CD4-positive, alpha-beta memory T cell (primary cell): Measurements from ENCODE around the gene TBC1D16. TPM values are rescaled to one million over a fixed set of nuclear protein-coding genes. Genes with fewer than 3 reads are reported as not detected.

ENCODE experiments used
- CTCF ChIA-PET: fragments of 350-600 bp; sonication (Branson Sonifier 250); formaldehyde crosslinking; loops from one replicate; lab custom pipeline; 2021; ENCODE audit warnings: inconsistent platforms; ENCODE audit not compliant: partially characterized antibody; lab: Charles Lee
- POLR2A ChIA-PET: fragments of 350-600 bp; sonication (Branson Sonifier 250); formaldehyde crosslinking; loops from one replicate; lab custom pipeline; 2021; ENCODE audit not compliant: partially characterized antibody; lab: Charles Lee
- DNase-seq, 5 donors: peaks; one replicate each; pipeline versions ENCODE4 v3.0.0 to v3.0.0-alpha.2; 2020 to 2022; ENCODE audit warnings: mixed read lengths in 1 of 5
- H3K27ac ChIP-seq: one replicate; pipeline ENCODE4 v1.7.0; 2013; ENCODE audit warnings: low read depth, low read length
- H3K27me3 ChIP-seq: 2 replicates; pipeline ENCODE4 v1.7.0; 2013; ENCODE audit warnings: mild to moderate bottlenecking, low read length, moderate library complexity; ENCODE audit not compliant: insufficient read depth
- H3K36me3 ChIP-seq: 2 replicates; pipeline ENCODE4 v1.7.0; 2013; ENCODE audit warnings: mild to moderate bottlenecking, low read length, moderate library complexity; ENCODE audit not compliant: insufficient read depth
- H3K4me1 ChIP-seq: 2 replicates; pipeline ENCODE4 v1.7.0; 2013; ENCODE audit warnings: mild to moderate bottlenecking, low read length, moderate library complexity; ENCODE audit not compliant: insufficient read depth
- H3K4me3 ChIP-seq, 2 donors: one replicate each; pipeline ENCODE4 v1.7.0; 2013; ENCODE audit warnings: low read length in 2 of 2, mild to moderate bottlenecking in 1 of 2
- H3K9me3 ChIP-seq, 2 donors: one replicate each; pipeline ENCODE4 v1.7.0; 2013; ENCODE audit warnings: low read length in 2 of 2, control low read depth in 1 of 2; ENCODE audit not compliant: control insufficient read depth in 1 of 2
- H3K27ac Mint-ChIP-seq, 7 donors: one replicate each; pipeline ENCODE4 v1.8.0; 2020 to 2021; ENCODE audit warnings: mixed read lengths in 7 of 7, mild to moderate bottlenecking in 6 of 7, inconsistent platforms in 3 of 7, moderate library complexity in 3 of 7
- H3K27me3 Mint-ChIP-seq, 2 donors: one replicate each; pipeline ENCODE4 v1.8.0; 2020 to 2021; ENCODE audit warnings: mixed read lengths in 2 of 2
- H3K36me3 Mint-ChIP-seq, 2 donors: one replicate each; pipeline ENCODE4 v1.8.0; 2020 to 2021; ENCODE audit warnings: mixed read lengths in 2 of 2, inconsistent platforms in 1 of 2, mild to moderate bottlenecking in 1 of 2
- H3K4me1 Mint-ChIP-seq, 4 donors: one replicate each; pipeline ENCODE4 v1.8.0; 2020 to 2021; ENCODE audit warnings: mixed read lengths in 4 of 4, mild to moderate bottlenecking in 1 of 4
- H3K4me3 Mint-ChIP-seq, 8 donors: one replicate each; pipeline ENCODE4 v1.8.0; 2020 to 2021; ENCODE audit warnings: mixed read lengths in 8 of 8, mild to moderate bottlenecking in 7 of 8, moderate library complexity in 6 of 8, inconsistent platforms in 3 of 8
- H3K9me3 Mint-ChIP-seq, 8 donors: one replicate each; pipeline ENCODE4 v1.8.0; 2020 to 2021; ENCODE audit warnings: mixed read lengths in 8 of 8, mild to moderate bottlenecking in 5 of 8, inconsistent platforms in 3 of 8, moderate library complexity in 1 of 8
- intact Hi-C: fragments of 100-400 bp; cut with micrococcal nuclease; formaldehyde crosslinking; loops from one replicate; pipeline ENCODE4 v1.15.1; 2023
- polyA plus RNA-seq, 2 donors: library from polyadenylated mRNA; unstranded; fragments of 300-500 nt; fragmentation: Illumina TruSeq; gene quantifications; one replicate each; pipeline ENCODE4 v1.2.3, GENCODE V29; 2021
- total RNA-seq, 2 experiments: library from RNA; stranded (reverse); gene quantifications; one replicate each; pipeline ENCODE4 v1.2.3, GENCODE V29; 2021

TBC1D16 gene
- total and polyA plus RNA-seq, 4 experiments from 2014 or later = 1.2 to 1.8 (median 1.3) TPM; not detected in 1

- Mint-ChIP-seq H3K4me3 (no peak overlapping the region), H3K9me3 (no peaks in the 10 kb centered on the region), H3K27me3 (no peaks in the 10 kb centered on the region), H3K27ac (peak overlapping the region in 1 of 7 donors; percentile 35), H3K36me3 (no peaks in the 10 kb centered on the region), H3K4me1 (peaks cover 3 to 24% (median 13%) of the 10 kb centered on the region in 4 donors)
- Histone ChIP-seq H3K27ac (no peak overlapping the region), H3K9me3 (no peaks in the 10 kb centered on the region), H3K4me1 (peaks cover 11% of the 10 kb centered on the region), H3K4me3 (no peak overlapping the region), H3K27me3 (no peaks in the 10 kb centered on the region), H3K36me3 (no peaks in the 10 kb centered on the region)
- DNase-seq = no peak
- CTCF ChIA-PET = interaction anchor here (0.6 to 1.7 kb wide), 2 partner anchors 154 to 244 kb away, joined by 3 to 6 read pairs; no protein-coding TSS in a partner anchor
- intact Hi-C loops = no loop called here
- POLR2A ChIA-PET = no interaction called here
Measured at GRCh38 chr17:79987187-79987934, 48.3 kb downstream of the TBC1D16 start.

DNA sequence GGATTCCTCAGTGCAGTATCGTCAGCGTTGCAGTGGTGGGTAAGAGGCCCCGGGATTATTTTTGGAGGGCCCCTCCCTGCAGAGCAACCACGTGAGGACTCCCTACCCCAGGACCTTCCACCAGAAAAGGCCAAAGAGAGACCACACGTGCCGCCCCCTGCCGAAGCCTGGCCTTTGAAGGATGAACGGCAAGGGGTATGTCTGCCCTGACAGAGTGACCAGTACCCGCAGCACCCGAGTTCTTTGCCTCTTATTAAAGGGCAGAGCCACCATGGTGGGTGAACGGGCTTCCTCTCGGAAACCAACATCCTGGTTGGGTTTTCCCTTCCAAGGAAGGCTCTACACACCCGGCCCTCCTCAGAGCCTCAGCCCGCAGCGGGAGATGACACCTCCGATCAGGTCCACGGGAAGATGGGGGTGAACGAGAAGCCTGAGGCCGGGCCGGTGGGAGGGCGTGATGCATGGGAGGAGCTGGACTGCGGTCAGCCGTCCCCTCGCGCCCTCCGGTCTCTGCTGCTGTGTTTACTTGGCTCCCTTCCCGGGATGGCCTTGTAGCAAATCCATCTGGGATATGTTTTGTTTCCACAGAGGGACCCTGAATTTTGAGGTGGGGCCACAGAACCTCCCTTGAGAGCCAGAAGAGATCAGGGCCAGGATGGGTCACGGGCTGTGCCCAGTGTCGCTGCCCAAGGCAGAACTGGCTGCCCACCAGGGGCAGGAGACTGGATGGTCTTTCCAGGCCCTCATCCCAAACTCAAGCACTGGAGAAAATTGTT is 49.1 kb downstream of the TBC1D16 start:
- no peaks in the 10 kb centered on the region for H3K36me3 ChIP-seq
- H3K27ac ChIP-seq = no peak overlapping the region
- H3K4me3 ChIP-seq = no peak overlapping the region
- H3K27ac Mint-ChIP-seq = no peak overlapping the region
- ChIA-PET CTCF (interaction anchor here (0.6 to 1.7 kb wide), 3 partner anchors 22 to 243 kb away, joined by 3 to 6 read pairs (median 3); no protein-coding TSS in a partner anchor), POLR2A (no interaction called here)
- peaks cover 0 to 19% (median 9%) of the 10 kb centered on the region in 4 donors for H3K4me1 Mint-ChIP-seq
- H3K9me3 Mint-ChIP-seq = no peaks in the 10 kb centered on the region
- H3K27me3 Mint-ChIP-seq = no peaks in the 10 kb centered on the region
- peaks cover 5% of the 10 kb centered on the region for H3K4me1 ChIP-seq
- H3K9me3 ChIP-seq = no peaks in the 10 kb centered on the region
- H3K4me3 Mint-ChIP-seq = no peak overlapping the region
- peak in 1 of 5 donors; percentile 24 for DNase-seq
- intact Hi-C loops = no loop called here
- no peaks in the 10 kb centered on the region for H3K36me3 Mint-ChIP-seq
- no peaks in the 10 kb centered on the region for H3K27me3 ChIP-seq

DNA sequence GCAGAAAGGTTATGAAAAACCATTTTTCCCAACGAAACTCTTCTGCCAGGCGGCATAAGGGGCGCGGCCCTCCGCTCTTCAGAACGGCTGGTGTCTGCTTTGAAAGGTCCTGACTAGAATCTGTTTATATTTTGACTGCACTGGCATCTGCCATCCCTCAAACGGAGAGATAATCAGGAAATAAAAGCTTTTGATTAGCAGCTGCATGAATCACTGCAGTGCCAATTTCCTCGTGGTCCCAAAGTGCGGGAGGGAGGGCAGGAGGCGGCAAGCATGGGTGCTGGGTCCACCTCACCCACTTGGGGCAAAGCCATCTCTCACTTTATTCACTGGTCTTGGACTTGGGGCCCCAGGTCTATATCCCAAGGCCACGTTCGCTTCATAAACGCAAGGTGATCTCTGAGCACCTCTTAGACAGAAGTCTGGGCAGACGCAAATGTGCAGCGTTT is 49.7 kb downstream of the TBC1D16 start:
- no peaks in the 10 kb centered on the region for H3K36me3 Mint-ChIP-seq
- H3K9me3 ChIP-seq = no peaks in the 10 kb centered on the region
- peaks cover under 1% of the 10 kb centered on the region for H3K4me1 ChIP-seq
- intact Hi-C loops = no loop called here
- POLR2A ChIA-PET = no interaction called here
- peaks cover 0 to 13% (median 8%) of the 10 kb centered on the region in 4 donors for H3K4me1 Mint-ChIP-seq
- CTCF ChIA-PET = interaction anchor here (1.1 kb wide), 1 partner anchor 22 kb away, joined by 3 read pairs; no protein-coding TSS in a partner anchor
- no peaks in the 10 kb centered on the region for H3K27me3 ChIP-seq
- H3K4me3 Mint-ChIP-seq = no peak overlapping the region
- H3K27ac ChIP-seq = no peak overlapping the region
- no peaks in the 10 kb centered on the region for H3K36me3 ChIP-seq
- no peaks in the 10 kb centered on the region for H3K9me3 Mint-ChIP-seq
- H3K4me3 ChIP-seq = no peak overlapping the region
- peak in 1 of 5 donors; percentile 16 for DNase-seq
- peaks cover 0 to 3% of the 10 kb centered on the region in 2 donors for H3K27me3 Mint-ChIP-seq
- no peak overlapping the region for H3K27ac Mint-ChIP-seq

GRCh38 chr17:79985361-79985942 is 50.2 kb downstream of the TBC1D16 start:
- Histone ChIP-seq H3K27me3 (no peaks in the 10 kb centered on the region), H3K36me3 (no peaks in the 10 kb centered on the region), H3K27ac (no peak overlapping the region), H3K4me3 (no peak overlapping the region), H3K9me3 (no peaks in the 10 kb centered on the region), H3K4me1 (no peaks in the 10 kb centered on the region)
- H3K36me3 Mint-ChIP-seq = no peaks in the 10 kb centered on the region
- ChIA-PET POLR2A (no interaction called here), CTCF (interaction anchor here (1.1 kb wide), 1 partner anchor 23 kb away, joined by 3 read pairs; no protein-coding TSS in a partner anchor)
- intact Hi-C loops = no loop called here
- H3K27ac Mint-ChIP-seq = no peak overlapping the region
- peaks cover 0 to 3% of the 10 kb centered on the region in 2 donors for H3K27me3 Mint-ChIP-seq
- no peak overlapping the region for H3K4me3 Mint-ChIP-seq
- no peaks in the 10 kb centered on the region for H3K9me3 Mint-ChIP-seq
- peaks cover 0 to 8% (median 6%) of the 10 kb centered on the region in 4 donors for H3K4me1 Mint-ChIP-seq
- peak in 1 of 5 donors; percentile 9 for DNase-seq

GRCh38 chr17:79984877-79985276 is 50.8 kb downstream of the TBC1D16 start:
- Mint-ChIP-seq H3K9me3 (no peaks in the 10 kb centered on the region), H3K36me3 (no peaks in the 10 kb centered on the region), H3K27ac (no peak overlapping the region), H3K4me3 (no peak overlapping the region), H3K27me3 (peaks cover 0 to 3% of the 10 kb centered on the region in 2 donors), H3K4me1 (peaks cover 0 to 8% (median 5%) of the 10 kb centered on the region in 4 donors)
- no peaks in the 10 kb centered on the region for H3K27me3 ChIP-seq
- H3K4me1 ChIP-seq = no peaks in the 10 kb centered on the region
- no peak overlapping the region for H3K27ac ChIP-seq
- no peak overlapping the region for H3K4me3 ChIP-seq
- H3K9me3 ChIP-seq = no peaks in the 10 kb centered on the region
- ChIA-PET POLR2A (no interaction called here), CTCF (no interaction called here)
- intact Hi-C loops = no loop called here
- H3K36me3 ChIP-seq = no peaks in the 10 kb centered on the region
- DNase-seq = peak in 1 of 5 donors; percentile 12

DNA sequence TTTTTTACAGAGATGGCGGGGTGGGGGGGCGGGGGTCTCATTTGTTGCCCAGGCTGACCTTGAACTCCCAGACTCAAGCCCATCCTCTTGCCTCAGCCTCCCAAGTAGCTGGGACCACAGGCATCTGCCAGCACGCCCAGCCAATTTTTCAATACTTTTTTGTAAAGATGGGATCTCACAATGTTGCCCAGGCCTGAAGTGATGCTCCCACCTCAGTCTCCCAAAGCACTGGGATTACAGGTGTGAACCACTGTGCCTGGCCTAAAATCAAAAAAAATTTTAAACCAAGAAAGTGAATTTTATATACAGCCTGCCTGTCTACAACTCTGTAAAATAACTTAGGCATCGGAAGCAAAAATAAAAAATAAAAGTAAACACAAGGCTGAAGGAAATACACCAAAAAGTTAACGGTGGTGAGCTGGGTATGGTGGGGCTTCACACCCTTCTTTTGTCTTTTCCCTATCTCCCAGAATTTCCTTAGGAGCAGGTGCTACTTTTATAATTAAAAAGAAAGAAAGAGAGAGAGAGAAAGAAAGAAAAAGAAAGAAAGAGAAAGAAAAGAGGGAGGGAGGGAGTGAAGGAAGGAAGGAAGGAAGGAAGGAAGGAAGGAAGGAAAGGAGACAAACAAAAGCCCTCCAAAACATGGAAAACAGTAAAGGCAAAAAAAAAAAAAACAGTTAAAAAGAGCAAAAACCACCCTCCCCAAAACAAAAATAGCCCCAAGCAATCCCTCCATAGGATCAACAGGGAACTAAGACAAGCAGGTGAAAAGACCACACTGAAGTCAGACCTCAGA is 51.4 kb downstream of the TBC1D16 start:
- Mint-ChIP-seq H3K4me1 (peaks cover 0 to 8% (median 5%) of the 10 kb centered on the region in 4 donors), H3K4me3 (no peak overlapping the region), H3K27me3 (peaks cover 0 to 3% of the 10 kb centered on the region in 2 donors), H3K27ac (no peak overlapping the region), H3K9me3 (no peaks in the 10 kb centered on the region), H3K36me3 (no peaks in the 10 kb centered on the region)
- Histone ChIP-seq H3K4me3 (no peak overlapping the region), H3K9me3 (no peaks in the 10 kb centered on the region), H3K27me3 (no peaks in the 10 kb centered on the region), H3K4me1 (no peaks in the 10 kb centered on the region), H3K27ac (no peak overlapping the region), H3K36me3 (no peaks in the 10 kb centered on the region)
- no peak for DNase-seq
- ChIA-PET POLR2A (no interaction called here), CTCF (interaction anchor here (1.7 kb wide), 1 partner anchor 195 kb away, joined by 5 read pairs; no protein-coding TSS in a partner anchor)
- intact Hi-C loops = no loop called here
